Right renal pelvis (tissue), 4 donors: ENCODE measurements around the gene LFNG. TPM values are rescaled to one million over a fixed set of nuclear protein-coding genes. Genes with fewer than 3 reads are reported as not detected.
"Not testable (repeated sequence)": the region's sequence is repeated elsewhere in the genome, so short reads cannot be mapped to it uniquely, and the experiment has no call there.

Source experiments
- DNase-seq, 4 donors: peaks; one replicate each; pipeline ENCODE4 v3.0.0-alpha.2; 2013; ENCODE audit warnings: low read depth in 4 of 4, low spot score in 3 of 4, missing footprints in 1 of 4
- polyA plus RNA-seq, 4 donors: library from polyadenylated mRNA; unstranded; fragments of 120-200 nt; gene quantifications; one replicate each; pipeline ENCODE4 v1.2.1, GENCODE V29; 2013; ENCODE audit not compliant: insufficient read length in 4 of 4

LFNG gene
- polyA plus RNA-seq, 4 donors = 28.9 to 41.5 (median 33.1) TPM

DNA sequence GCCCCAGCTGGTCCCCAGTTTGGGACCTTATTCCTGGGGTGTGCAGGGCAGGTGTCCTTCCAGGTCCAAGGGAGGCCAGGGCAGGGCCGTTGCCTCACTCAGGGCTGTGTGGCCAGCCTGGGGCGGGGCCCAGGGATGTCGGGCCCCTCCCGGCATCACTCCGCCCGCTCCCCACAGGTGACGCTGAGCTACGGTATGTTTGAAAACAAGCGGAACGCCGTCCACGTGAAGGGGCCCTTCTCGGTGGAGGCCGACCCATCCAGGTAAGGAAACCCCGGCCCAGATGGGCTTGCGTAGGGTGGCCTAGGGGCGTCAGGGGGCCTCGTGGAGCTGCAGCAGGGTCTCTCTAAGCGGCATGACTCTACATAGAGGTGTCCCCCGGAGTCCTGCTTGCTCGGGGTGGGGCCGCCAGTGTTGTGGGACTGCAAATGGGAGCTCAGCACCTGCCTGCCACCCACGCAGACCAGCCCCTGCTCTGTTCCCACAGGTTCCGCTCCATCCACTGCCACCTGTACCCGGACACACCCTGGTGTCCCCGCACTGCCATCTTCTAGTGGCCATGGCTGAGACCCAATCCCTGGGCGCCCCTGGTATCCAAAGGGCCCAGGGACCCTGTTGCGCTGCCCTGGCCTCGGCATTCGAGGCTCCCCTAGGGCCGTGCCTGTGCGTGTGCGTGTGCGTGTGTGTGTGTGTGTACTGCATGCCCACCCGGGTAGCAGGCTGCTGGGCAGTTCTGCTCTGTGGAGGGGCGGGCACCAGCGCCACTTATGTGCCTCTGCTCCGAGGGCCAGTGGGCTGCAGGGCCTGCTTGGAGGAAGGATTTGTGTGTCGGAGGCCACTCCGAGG, 7.3 kb downstream of the LFNG start:
- no peak for DNase-seq

DNA sequence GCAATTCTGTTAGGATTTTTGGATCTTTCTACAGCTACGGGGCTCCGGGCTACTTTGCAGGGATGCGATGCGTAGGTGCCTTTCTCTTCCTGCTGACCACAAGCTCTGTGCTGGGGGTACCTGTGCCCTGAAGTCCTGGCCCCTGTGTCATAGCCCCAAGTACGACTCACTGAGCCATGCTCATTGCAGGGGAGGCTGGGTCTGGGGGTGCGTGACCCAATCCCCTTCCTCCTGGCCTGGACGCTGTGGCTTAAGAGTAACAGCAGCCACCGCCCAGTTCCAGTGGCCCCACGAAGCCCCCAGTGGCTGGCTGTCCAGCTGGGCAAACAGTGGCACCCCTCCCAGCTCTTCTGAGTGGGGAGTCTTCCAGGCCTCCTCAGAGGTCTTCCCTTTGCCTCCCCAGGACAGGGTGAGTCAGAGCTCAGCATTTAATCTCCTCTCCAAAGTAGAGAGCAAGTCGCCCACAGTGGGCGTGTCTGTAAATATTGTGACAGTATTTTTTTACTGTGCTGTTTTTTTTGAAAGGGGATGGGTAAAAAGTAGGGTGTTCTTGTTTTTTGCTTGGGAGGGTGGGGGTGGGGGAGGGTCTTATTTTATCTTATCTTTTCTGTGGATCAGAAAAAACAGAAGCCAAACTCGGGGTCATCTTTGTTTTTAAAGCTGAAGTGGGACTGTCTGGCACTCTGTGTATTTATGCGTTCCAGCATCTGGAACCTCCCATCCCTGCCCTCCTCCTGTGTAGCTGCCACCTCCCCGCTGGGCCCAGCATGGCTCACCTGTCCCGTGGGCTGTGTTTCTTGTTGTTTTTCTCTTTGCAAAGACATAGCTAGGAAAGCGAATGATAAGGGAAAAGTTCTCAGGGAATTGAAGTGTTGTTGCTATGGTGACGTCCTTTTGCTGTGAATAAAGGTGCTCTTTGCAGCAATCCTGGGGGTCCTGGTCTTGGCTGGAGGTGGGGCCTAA, 8.2 kb downstream of the LFNG start:
- no peak for DNase-seq

DNA sequence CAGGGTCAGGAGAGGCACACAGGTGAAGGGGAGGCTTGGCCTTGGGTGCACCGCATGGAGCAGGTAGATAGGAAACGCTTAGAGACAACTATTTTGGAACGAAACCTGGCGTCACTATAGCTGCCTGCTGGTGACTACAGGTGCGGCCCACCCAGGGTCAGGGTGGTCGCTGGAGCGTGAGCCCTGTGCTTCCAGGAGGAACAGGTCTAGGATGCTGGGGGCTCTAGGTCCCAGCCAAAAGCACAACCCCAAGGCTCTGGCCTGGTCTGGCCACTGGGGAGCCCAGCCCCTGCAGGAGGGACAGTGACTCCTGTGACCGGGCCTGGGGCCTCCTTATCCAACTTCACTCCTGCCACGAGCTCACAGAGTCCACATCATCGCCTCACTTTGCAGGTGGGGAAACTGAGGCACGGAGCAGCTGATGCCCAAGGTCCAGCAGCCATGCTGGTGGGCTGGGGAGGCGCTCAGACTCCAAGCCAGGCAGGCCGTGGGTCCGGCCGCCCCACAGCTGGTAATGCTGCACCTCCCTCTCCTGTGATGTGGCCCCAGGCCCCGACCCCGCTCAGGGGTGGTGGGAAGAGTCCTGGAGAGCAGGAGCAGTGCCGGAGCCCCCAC, 9.0 kb downstream of the LFNG start:
- DNase-seq = no peak

DNA sequence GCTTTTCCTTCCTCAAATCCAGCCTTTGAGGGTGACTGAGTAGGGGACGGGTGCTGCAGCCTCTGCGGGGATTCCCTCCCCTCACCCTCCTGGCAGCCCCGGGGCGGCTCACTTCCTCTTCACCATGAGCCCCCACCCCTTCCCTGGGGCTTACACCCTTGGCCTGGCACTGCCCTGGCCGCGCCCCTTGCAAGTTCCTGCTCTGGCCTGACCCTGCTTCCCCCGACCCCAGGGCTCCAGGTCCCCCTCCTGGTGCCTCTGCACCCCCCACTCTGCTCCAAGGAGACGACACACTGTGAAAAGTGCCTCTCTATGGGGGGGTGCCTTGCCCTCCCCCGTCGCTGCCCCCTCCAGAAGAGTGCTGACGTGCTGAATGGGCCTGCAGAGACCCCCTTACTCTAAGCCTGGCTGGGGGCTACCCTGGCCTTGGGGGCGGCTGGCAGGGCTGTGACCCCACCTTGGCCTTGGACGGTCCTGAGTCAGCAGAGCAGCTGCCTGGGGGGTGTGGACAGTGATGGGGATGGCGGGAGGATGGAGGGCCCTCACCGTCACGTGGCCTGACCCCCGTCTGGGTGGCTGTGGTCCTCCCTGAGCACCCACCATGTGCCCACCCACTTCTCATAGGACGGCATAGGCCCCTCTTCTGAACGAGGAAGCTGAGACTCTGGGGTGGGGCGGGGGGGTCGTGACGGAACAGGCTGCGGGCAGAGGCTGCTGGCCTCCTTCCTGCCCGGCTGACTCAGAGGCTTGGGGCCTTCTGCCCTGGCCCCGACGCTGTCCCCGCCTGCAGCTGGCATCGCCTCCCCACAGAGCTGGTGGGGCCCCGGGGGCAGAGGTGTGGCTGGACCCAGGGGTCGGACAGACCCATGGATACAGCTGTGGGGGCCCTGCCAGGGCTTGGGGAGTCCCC, 9.8 kb downstream of the LFNG start:
- DNase-seq = no peak

DNA sequence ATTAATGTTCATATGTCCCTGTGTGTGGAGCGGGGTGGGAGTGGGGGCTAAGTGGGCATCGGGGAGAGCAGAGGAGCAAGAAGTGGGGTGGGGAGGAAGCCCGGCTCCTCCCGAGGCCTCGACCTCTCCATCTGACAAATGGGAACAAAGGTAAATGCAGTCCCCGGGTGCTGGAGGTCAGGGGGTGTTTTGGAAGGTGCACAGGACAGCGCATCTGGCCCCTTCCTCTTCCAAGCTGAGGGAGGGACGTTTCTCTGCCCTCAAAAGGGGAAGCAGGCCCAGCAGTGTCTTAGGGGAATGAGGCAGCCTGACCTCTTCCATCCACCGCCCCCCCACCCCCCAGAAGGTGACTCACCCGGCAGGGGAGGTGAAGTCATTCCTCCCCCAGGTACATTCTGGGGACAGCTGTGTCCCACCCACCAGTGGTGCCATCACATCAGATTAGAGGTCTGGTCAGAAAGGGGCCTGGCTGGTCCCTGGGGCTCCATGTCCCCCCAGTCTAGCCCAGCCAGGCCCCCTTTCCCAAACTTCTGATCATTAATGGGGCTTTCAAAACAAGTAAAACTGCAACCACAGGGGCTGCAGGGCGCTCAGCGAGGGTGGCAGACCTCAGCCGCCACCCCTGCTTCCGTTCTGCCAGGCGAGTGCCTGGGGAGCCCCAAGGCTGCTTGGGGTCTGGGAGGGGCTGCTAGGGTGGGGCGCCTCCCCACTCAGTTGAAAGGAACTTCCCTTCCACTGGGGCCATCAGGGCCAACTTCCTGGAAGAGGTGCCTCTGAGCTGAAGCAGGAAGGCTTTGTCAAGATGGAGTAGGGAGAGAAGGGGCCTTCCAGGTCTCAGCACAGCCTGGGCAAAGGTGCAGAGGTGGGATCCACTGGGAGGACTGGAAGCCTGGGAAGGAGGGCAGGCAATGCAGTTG, 10.8 kb downstream of the LFNG start:
- no peak for DNase-seq

DNA sequence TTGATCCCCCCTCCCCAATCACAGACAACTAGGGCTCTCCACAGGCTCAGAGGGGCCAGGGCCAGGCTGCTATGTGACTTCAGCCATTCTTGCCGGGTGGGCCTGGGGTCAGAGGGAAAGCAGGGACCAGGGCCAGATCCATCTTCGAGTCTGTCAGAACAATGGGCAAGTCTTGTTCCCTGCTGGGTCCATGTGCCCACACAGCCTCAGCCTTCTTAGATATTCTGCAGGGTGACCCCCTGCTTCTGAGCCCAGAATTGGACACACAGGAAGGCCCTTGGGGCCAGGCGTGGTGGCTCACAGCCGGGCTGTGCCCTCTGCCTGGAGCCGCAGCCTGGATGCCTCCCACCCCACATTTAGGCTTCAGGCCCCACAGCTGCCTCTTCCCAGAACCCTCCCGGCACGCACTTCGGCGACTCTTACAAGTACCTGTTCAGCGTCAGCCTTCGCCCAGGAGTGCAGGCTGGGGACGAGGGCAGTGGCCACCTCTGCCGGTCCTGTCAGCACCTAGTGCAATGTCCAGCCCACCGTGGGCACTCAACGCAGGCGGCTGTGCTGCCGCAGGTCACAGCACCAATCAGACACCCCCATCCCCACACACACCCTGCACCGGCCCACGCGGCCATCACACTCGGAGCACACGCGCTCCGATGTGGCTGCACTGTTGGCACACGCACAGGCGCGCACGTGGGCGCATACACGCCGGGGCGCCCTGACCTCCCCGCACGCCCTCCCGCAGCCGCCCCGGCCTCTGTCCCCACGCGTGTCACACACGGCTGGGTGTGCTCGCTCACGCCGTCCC, 11.6 kb downstream of the LFNG start:
- DNase-seq = not testable (repeated sequence)

DNA sequence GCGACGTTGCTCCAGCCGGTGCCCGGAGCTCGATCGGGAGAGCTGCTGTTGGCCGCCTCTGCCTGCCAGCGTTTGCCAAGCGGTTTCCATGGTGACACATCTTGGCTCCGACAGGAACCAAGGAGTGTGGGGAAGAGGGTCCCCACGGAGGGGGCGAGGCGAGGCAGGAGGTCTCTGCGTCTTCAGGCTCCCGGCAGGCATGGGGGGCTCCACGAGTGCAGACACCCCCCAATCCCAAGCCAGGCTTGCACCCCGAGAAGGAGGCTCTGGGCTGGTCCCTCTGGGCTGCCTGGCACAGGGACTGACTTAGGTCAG, 12.2 kb downstream of the LFNG start:
- not testable (repeated sequence) for DNase-seq

DNA sequence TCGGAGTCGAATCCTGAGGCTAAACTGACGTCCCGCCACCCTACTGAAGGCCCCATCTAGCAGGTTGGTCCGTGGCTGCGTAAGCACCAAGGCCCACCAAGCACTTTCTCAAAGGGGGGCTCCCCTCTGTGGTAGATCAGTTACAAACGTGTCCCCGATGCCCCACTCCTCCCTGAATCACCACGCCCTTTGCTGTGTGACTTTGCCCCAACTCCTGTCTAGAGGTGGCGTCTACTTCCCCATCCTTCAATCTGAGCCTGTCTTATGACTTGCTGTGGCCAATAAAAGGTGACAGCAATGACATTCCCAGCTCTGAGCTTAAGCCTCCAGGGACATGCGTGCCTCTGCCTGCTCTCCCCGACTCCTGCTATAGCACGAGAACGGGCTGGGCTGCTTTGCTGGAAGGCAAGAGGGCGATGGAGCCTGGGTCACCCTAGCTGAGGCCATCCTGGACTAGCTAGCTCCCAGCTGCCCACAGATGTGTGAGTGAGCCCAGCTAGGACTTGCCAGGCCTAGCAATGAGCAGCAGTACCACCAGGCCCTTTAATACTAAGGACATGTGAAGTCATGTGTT, 12.7 kb downstream of the LFNG start:
- DNase-seq = not testable (repeated sequence)

DNA sequence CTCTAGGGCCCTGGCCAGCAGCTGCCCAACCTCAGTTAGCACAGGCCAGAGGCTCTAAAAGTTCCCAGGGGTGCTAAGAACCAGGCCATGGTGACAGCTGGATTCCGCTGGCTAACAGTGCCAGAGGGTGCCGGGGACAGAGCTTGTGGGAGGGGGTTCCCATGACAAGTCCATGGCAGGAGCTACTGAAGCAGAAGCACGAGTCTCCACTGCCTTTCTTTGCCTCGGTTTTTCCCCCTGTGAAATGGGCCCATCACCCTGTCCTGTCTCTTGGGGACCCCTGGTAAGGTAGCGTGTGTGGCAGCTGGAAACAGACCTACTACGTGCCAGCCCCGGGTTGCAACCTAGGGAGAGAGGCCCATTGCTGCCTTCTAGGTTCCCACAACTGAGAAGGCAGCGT, 13.2 kb downstream of the LFNG start:
- not testable (repeated sequence) for DNase-seq

DNA sequence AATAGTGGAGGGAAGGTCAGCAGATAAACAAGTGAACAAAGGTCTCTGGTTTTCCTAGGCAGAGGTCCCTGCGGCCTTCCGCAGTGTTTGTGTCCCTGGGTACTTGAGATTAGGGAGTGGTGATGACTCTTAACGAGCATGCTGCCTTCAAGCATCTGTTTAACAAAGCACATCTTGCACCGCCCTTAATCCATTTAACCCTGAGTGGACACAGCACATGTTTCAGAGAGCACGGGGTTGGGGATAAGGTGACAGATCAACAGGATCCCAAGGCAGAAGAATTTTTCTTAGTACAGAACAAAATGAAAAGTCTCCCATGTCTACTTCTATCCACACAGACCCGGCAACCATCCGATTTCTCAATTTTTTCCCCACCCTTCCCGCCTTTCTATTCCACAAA, 14.0 kb downstream of the LFNG start:
- not testable (repeated sequence) for DNase-seq

DNA sequence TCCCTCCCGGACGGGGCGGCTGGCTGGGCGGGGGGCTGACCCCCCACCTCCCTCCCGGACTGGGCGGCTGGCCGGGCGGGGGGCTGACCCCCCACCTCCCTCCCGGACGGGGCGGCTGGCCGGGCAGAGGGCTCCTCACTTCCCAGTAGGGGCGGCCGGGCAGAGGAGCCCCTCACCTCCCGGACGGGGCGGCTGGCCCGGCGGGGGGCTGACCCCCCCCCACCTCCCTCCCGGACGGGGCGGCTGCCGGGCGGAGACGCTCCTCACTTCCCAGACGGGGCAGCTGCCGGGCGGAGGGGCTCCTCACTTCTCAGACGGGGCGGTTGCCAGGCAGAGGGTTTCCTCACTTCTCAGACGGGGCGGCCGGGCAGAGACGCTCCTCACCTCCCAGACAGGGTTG, 14.6 kb downstream of the LFNG start:
- not testable (repeated sequence) for DNase-seq

DNA sequence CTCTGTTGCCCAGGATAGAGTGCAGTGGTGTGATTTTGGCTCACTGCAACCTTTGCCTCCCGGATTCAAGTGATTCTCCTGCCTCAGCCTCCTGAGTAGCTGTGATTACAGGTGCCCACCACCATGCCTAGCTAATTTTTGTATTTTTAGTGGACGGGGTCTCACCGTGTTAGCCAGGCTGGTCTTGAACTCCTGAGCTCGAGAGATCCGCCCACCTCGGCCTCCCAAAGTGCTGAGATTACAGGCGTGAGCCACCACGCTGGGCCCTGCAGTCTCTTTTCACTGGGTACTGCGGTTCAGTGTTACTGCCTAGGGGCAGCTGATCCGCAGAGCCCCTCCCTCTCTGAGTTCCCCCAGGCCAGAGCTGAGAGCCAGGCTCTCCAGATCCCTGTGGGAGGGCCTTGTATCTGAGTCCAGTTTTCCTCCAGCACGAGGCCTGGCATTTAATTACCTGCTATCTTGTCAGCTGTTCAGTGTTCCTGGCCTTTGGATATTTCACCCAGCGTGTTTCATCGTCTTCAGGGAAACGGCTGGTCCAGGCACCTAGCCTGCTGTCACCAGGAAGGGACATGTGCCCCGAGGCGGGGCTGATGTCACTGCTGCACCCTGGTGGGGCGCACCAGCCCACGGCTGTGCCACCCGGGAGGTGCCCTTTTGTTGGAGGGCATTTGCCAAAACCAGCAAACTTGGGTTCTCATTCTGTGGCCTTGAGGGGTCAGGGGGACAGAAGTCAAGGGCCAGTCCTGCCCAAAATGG, 16.5 kb downstream of the LFNG start:
- not testable (repeated sequence) for DNase-seq

DNA sequence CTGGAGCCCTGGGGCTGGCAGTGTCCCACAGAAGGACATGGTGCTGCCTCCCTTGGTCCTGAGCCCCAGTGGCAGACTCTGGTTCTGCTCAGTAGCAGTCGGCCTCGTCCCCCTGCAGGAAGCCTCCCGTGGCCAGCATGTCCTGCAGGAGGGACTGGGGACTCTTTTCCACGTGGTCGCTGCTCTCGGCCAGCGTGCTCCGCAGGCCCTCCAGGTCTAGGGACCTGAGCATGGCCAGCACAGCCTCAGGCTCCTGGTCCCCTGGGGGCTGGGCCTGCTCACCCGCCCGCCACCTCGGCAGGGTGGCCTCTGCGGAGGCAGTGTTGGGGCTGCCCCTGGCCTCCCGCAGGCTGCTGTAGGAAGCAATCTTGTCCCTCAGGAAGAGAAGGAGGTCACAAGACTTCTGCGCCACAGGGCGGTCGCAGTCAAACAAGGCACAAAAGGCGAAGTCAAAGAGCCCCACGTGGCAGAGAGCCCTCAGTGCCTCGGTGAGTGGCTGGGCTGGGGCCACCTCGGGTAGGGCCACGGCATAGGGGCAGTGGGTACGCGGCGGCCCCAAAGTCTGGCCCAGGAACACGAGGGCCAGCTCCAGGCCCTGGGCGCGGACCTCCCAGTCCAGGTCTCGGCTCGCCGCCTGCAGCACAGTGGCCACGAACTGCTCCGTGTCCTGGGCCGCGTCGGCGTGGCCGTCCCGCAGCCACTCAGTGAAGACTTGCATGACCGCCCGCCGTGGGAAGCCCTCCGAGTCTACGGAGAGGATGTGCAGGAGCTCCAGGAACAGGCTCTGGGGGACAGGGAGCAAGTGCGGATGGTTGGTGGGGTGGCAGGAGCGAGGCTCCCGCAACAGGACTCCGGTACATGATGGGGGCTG, 18.6 kb downstream of the LFNG start:
- DNase-seq = no peak

DNA sequence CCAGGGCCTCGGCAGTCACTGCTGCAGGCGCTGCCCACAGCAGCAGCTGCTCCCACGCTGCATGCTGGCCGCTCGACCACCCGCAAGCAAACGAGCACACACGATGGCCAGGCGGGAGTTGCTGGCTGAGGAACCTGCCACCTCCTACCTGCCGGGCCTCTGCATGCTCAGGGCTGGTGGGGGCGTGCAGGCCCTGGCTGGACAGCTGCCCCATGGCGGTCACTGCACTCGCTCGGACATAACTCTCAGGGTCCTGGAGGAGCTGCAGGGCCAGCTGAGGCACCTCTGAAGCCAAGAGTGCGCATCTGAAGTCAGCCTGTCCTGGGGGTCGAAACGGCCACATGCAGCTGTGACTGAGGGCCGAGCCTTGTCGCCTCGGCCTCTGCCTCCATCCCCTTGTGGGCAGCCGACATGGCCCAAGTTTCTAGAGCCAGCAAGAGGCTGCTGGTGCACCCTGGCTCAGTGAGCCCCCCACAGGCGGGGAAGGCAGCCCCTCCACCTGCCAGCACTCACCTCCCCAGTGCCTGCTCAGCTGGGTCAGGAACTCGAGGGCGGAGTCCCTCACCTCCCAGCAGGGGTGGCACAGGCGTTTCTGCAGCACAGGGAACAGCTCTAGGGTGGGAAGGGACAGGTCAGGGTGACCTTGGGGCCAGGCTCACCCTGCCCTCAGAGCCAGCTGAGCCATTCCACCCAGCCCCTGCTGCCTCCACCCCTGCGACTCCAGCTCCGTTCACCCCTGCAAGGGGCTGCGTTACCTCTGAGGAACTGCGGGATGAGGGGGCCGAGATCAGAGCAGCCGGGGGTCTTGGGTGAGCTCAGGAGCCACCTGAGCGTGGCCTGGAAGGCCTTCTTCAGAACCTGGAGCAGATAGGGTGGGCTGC, 19.7 kb downstream of the LFNG start:
- DNase-seq = no peak

DNA sequence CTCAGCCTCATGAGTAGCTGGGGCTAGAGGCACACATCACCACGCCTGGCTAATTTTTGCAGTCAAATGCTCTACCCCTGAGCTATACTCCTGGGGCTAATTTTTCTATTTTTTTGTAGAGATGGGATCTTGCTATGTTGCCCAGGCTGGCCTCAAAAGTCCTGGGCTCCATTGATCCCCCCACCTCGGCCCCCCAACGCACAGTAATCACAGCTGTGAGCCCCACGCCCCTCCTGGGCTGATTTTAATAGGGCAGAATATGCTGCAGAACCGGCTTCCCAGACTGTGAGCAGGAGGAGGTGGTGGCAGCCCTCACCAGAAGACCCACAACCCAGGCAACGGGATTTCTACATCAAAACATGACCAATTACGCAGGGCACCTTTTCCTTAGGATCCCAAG, 20.6 kb downstream of the LFNG start:
- DNase-seq = no peak
